ENCODE measurements around the gene GRAMD1B.

The GRAMD1B gene

DNA sequence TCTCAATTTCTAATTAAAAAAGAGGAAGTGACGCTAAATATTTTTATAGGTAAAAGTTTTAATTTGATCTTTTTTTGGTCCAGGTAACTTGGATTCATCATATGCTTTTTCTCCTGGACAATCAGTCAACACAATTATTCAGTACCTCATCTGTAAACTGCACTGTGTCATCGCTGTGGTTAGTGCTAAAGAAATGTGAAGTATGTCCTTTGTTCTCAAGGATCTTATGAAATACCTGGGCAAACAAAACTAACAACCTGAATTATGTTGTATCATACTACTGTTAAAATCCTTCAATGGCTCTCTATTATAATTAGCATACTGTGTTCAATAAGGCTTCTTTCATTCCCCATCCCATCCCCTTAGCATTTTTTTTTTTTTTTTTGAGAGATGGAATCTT is 244.2 kb downstream of the GRAMD1B start:
- DNase-seq (ENCODE audit: extremely low read depth in 1 of 2, low read depth in 1 of 2): no peak

Measured in activated CD8-positive, alpha-beta memory T cell treated with anti-CD3 and anti-CD28 coated beads for 1 hour (primary cell).